Measurements from ENCODE around the gene ARAP3. TPM values are rescaled to one million over a fixed set of nuclear protein-coding genes. Genes with fewer than 3 reads are reported as not detected.

The ARAP3 gene
- total and polyA plus RNA-seq, 9 of the 15 experiments (the other 6 are each of a cell fraction or from before 2014, with no cell fraction given) = 0.83 to 25.7 (median 6.4) TPM

DNA sequence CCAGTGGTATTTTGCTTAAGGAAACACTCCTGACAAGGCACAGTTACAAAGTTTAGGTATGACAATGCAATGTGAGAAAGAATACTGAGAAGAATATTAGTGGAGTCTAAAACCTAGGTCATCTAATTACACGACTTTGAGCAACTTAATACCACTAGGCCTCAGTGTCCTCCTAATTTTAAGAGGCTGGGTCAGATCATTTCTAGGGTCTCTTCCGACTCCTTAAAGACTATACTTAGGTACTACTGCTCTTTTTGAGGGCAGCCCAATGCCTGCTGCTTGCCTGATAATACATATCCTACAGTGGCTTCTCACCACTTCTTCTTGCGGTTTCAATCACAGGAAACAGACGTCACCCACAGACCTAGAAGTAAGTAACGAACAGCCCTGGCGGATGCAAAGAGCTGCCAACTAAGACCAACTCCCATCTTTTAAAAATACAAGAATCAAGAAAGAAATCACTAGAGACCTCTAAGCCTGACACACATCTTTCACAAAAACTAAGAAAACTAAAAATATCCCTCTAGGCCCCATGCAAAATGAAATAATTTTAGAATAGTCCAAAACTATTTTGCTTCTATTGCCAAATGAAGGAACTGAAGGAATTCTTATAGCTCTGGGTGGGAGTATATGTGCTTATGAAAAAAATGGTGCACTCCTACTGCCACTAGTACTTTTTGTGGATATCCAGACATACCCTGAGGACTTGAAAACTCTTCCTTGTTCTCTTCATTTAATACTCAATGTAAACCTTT, 76.3 kb downstream of the ARAP3 start (continued):
- TF ChIP-seq, protein P1, sequence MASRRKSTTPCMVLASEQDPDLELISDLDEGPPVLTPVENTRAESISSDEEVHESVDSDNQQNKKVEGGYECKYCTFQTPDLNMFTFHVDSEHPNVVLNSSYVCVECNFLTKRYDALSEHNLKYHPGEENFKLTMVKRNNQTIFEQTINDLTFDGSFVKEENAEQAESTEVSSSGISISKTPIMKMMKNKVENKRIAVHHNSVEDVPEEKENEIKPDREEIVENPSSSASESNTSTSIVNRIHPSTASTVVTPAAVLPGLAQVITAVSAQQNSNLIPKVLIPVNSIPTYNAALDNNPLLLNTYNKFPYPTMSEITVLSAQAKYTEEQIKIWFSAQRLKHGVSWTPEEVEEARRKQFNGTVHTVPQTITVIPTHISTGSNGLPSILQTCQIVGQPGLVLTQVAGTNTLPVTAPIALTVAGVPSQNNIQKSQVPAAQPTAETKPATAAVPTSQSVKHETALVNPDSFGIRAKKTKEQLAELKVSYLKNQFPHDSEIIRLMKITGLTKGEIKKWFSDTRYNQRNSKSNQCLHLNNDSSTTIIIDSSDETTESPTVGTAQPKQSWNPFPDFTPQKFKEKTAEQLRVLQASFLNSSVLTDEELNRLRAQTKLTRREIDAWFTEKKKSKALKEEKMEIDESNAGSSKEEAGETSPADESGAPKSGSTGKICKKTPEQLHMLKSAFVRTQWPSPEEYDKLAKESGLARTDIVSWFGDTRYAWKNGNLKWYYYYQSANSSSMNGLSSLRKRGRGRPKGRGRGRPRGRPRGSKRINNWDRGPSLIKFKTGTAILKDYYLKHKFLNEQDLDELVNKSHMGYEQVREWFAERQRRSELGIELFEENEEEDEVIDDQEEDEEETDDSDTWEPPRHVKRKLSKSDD (conservative IDR thresholded peaks at IDR 0.05; ENCODE audit: low read length) = no peak
- TF ChIP-seq POU5F1 (IDR thresholded peaks at IDR 0.05; ENCODE audit: borderline replicate concordance, low read depth, low read length, partially characterized antibody) = no peak
- no peak for TF ChIP-seq BMI1 (IDR thresholded peaks at IDR 0.05; ENCODE audit: low read length)
- TF ChIP-seq ZNF583 (CRISPR knock-in tag; IDR thresholded peaks at IDR 0.05) = peak; percentile 55; the same call in 1 of the 2 replicates
- no peak for TF ChIP-seq FOXJ2 (tag; IDR thresholded peaks at IDR 0.05)
- TF ChIP-seq KDM2B (CRISPR knock-in tag; IDR thresholded peaks at IDR 0.05) = no peak
- TF ChIP-seq CBX2 (IDR thresholded peaks at IDR 0.05; ENCODE audit: insufficient read depth, low read length, poor library complexity, severe bottlenecking) = no peak
- no peak for TF ChIP-seq CEBPB (tag; IDR thresholded peaks at IDR 0.05)
- TF ChIP-seq SMAD3 (CRISPR knock-in tag; conservative IDR thresholded peaks at IDR 0.05) = peak; percentile 77; the same call in 1 of the 2 replicates
- TF ChIP-seq ZNF785 (CRISPR knock-in tag; IDR thresholded peaks at IDR 0.05) = no peak
- TF ChIP-seq SP1 (CRISPR knock-in tag; IDR thresholded peaks at IDR 0.05) = no peak
- TF ChIP-seq, protein P2, sequence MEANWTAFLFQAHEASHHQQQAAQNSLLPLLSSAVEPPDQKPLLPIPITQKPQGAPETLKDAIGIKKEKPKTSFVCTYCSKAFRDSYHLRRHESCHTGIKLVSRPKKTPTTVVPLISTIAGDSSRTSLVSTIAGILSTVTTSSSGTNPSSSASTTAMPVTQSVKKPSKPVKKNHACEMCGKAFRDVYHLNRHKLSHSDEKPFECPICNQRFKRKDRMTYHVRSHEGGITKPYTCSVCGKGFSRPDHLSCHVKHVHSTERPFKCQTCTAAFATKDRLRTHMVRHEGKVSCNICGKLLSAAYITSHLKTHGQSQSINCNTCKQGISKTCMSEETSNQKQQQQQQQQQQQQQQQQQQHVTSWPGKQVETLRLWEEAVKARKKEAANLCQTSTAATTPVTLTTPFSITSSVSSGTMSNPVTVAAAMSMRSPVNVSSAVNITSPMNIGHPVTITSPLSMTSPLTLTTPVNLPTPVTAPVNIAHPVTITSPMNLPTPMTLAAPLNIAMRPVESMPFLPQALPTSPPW (CRISPR knock-in tag; IDR thresholded peaks at IDR 0.05) = peak; percentile 67; the same call in 1 of the 2 replicates
- no peak for TF ChIP-seq COPS2 (conservative IDR thresholded peaks at IDR 0.05)
- TF ChIP-seq, protein P3, sequence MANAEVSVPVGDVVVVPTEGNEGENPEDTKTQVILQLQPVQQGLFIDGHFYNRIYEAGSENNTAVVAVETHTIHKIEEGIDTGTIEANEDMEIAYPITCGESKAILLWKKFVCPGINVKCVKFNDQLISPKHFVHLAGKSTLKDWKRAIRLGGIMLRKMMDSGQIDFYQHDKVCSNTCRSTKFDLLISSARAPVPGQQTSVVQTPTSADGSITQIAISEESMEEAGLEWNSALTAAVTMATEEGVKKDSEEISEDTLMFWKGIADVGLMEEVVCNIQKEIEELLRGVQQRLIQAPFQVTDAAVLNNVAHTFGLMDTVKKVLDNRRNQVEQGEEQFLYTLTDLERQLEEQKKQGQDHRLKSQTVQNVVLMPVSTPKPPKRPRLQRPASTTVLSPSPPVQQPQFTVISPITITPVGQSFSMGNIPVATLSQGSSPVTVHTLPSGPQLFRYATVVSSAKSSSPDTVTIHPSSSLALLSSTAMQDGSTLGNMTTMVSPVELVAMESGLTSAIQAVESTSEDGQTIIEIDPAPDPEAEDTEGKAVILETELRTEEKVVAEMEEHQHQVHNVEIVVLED (CRISPR knock-in tag; IDR thresholded peaks at IDR 0.05) = no peak
- TF ChIP-seq ZMIZ1 (IDR thresholded peaks at IDR 0.05; ENCODE audit: low read depth in 2 of 2, low read length in 2 of 2) = peak in 1 of 2 experiments; percentile 96; a peak in 2 of 4 replicates

All from K562 (cell line).